Activated CD8-positive, alpha-beta memory T cell treated with anti-CD3 and anti-CD28 coated beads, Interleukin-2, amount 50 U/mL, for 1 hour (primary cell): ENCODE results near the gene ST6GALNAC6.
"Not testable (repeated sequence)": the region's sequence is repeated elsewhere in the genome, so short reads cannot be mapped to it uniquely, and the experiment has no call there.

ENCODE experiments used
- DNase-seq: peaks from one replicate; pipeline ENCODE4 v3.0.0-alpha.2; 2020; ENCODE audit errors: extremely low read depth

The ST6GALNAC6 gene

GRCh38 chr9:127893392-127893791, 6.0 kb downstream of the ST6GALNAC6 start:
- no peak for DNase-seq

- no peak for DNase-seq
These were observed 6.6 kb downstream of the ST6GALNAC6 start for GRCh38 chr9:127892831-127893230.

GRCh38 chr9:127890053-127890452, 9.3 kb downstream of the ST6GALNAC6 start:
- no peak for DNase-seq

- no peak for DNase-seq
These were observed 11.6 kb downstream of the ST6GALNAC6 start for GRCh38 chr9:127887792-127888191.

GRCh38 chr9:127886401-127886972, 12.9 kb downstream of the ST6GALNAC6 start:
- DNase-seq = no peak

GRCh38 chr9:127885508-127886281, 13.7 kb downstream of the ST6GALNAC6 start:
- DNase-seq = no peak

GRCh38 chr9:127884976-127885490, 14.4 kb downstream of the ST6GALNAC6 start:
- no peak for DNase-seq

GRCh38 chr9:127884427-127884911, 14.9 kb downstream of the ST6GALNAC6 start:
- DNase-seq = no peak

GRCh38 chr9:127883959-127884358, 15.4 kb downstream of the ST6GALNAC6 start:
- DNase-seq = no peak

GRCh38 chr9:127881715-127882114, 17.7 kb downstream of the ST6GALNAC6 start:
- not testable (repeated sequence) for DNase-seq

GRCh38 chr9:127880143-127880542, 19.3 kb downstream of the ST6GALNAC6 start:
- no peak for DNase-seq

- DNase-seq = no peak
These were observed 20.6 kb downstream of the ST6GALNAC6 start for GRCh38 chr9:127878652-127879390.

GRCh38 chr9:127878001-127878651, 21.3 kb downstream of the ST6GALNAC6 start:
- DNase-seq = no peak

GRCh38 chr9:127877566-127877998, 21.8 kb downstream of the ST6GALNAC6 start, which contains the start of gene AK1:
AK1 (minus strand) TSS chr9:127877675; CDS start chr9:127874617, 3,058 bp downstream.
- DNase-seq = no peak

- DNase-seq = no peak
These were observed 22.4 kb downstream of the ST6GALNAC6 start for GRCh38 chr9:127876764-127877562.

GRCh38 chr9:127876026-127876763, 23.2 kb downstream of the ST6GALNAC6 start:
- DNase-seq = no peak

GRCh38 chr9:127875306-127875966, 24.0 kb downstream of the ST6GALNAC6 start:
- DNase-seq = no peak

GRCh38 chr9:127874301-127875221, 24.8 kb downstream of the ST6GALNAC6 start:
- no peak for DNase-seq
